A549 treated with CORT108297 at 1 μM for 4 hours (cell line): ENCODE data around the gene ADAMTS19. TPM values are rescaled to one million over a fixed set of nuclear protein-coding genes. Genes with fewer than 3 reads are reported as not detected.

Source experiments
- total RNA-seq: library from RNA; stranded (reverse); fragments of 200-300 nt; extraction: Qiagen RNA extraction; gene quantifications from 5 replicates; pipeline ENCODE4 v1.2.3, GENCODE V29; 2022

The ADAMTS19 gene
- not detected in 5 replicates for total RNA-seq

GRCh38 chr5:129459777-129460671 lies at the start of gene ADAMTS19:
ADAMTS19 (plus strand) TSS chr5:129460298; CDS start chr5:129460392, 94 bp downstream.

GRCh38 chr5:129747572-129748407 lies 287.7 kb downstream of the ADAMTS19 start, which contains the start of gene MINAR2:
MINAR2 (plus strand) TSS chr5:129748094; CDS start chr5:129748191, 97 bp downstream.

